ENCODE measurements around the gene MAP3K1.

DNA sequence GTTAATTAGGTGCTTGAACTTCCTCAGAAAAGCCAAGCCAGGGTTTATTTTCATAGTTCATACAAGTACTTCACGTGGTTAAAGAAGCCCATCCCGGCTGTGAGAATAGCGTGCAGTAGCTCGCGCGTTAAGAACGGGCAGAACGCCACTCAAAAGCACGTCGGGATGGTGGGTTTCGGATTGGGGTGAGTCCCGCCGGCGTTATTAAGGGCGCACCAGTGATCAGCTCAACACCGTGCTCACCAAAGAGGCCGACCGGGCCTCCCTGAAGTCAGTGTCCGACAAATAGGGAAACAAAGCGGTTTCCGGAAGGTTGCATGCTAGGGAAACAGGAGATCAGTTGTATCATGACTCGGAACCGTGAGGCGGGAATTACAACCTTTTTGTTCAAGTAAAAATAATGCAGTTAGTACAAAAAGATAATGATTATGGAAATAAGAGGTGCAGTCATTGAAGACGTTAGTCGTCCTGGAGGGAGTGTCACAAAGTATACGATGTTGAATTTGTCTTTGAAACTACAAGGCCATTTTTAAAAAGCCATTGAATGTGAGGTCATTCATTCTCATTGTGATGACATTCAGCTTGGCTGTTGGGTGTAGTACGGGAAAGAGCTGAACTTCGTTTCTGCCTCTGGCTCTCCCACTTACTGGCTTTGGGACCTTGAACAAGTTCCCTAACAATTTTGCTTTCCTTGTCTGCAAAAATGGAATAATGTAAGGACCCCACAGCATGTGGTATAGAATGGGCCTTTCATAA, 95.0 kb downstream of the MAP3K1 start:
- TF ChIP-seq, protein P1, sequence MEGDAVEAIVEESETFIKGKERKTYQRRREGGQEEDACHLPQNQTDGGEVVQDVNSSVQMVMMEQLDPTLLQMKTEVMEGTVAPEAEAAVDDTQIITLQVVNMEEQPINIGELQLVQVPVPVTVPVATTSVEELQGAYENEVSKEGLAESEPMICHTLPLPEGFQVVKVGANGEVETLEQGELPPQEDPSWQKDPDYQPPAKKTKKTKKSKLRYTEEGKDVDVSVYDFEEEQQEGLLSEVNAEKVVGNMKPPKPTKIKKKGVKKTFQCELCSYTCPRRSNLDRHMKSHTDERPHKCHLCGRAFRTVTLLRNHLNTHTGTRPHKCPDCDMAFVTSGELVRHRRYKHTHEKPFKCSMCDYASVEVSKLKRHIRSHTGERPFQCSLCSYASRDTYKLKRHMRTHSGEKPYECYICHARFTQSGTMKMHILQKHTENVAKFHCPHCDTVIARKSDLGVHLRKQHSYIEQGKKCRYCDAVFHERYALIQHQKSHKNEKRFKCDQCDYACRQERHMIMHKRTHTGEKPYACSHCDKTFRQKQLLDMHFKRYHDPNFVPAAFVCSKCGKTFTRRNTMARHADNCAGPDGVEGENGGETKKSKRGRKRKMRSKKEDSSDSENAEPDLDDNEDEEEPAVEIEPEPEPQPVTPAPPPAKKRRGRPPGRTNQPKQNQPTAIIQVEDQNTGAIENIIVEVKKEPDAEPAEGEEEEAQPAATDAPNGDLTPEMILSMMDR (IDR thresholded peaks at IDR 0.05; ENCODE audit: poor library complexity), result no peak
- TF ChIP-seq EZH2 (IDR thresholded peaks at IDR 0.05; ENCODE audit: borderline replicate concordance), result no peak
